Heart right ventricle (tissue), 16 donors: ENCODE results near the gene TBC1D22A. TPM values are rescaled to one million over a fixed set of nuclear protein-coding genes. Genes with fewer than 3 reads are reported as not detected.
A peak's percentile ranks its signal among the peaks of the same experiment; 100 is the strongest.

Experiments used
- ATAC-seq, 8 donors: fragments of 200-7000 bp; cut with Tn5 transposase; one replicate each; pipeline ENCODE4 v1.9.1; 2020; ENCODE audit warnings: mild to moderate bottlenecking in 8 of 8, moderate library complexity in 8 of 8, moderate number of reproducible peaks in 1 of 8
- DNase-seq, 2 donors: peaks; one replicate each; pipeline ENCODE4 v3.0.0-alpha.2; 2020
- H3K27ac ChIP-seq, 10 donors: fragments of 200-600 bp; sonication (generic) in 2 of 10; one replicate each; pipeline versions ENCODE4 v1.5.0 to v1.8.0; 2020 to 2022; ENCODE audit warnings: mild to moderate bottlenecking in 3 of 10
- H3K27me3 ChIP-seq, 7 donors: fragments of 200-600 bp; one replicate each; pipeline ENCODE4 v1.8.0; 2021 to 2022; ENCODE audit warnings: mild to moderate bottlenecking in 2 of 7
- H3K36me3 ChIP-seq, 9 donors: fragments of 200-600 bp; sonication (generic) in 1 of 9; one replicate each; pipeline versions ENCODE4 v1.5.0 to v1.8.0; 2020 to 2022; ENCODE audit warnings: mild to moderate bottlenecking in 2 of 9
- H3K4me1 ChIP-seq, 9 donors: fragments of 200-600 bp; sonication (generic) in 1 of 9; one replicate each; pipeline versions ENCODE4 v1.5.0 to v1.8.0; 2020 to 2022; ENCODE audit warnings: mild to moderate bottlenecking in 4 of 9
- H3K4me3 ChIP-seq, 10 donors: fragments of 200-600 bp; sonication (generic) in 2 of 10; one replicate each; pipeline versions ENCODE4 v1.5.0 to v1.8.0; 2020 to 2022; ENCODE audit warnings: mild to moderate bottlenecking in 7 of 10, moderate library complexity in 2 of 10
- H3K9me3 ChIP-seq, 11 donors: fragments of 200-600 bp in 10 of 11; sonication (generic) in 2 of 11; one replicate each; pipeline versions ENCODE4 v1.5.0 to v1.8.0; 2013 to 2022; ENCODE audit warnings: mild to moderate bottlenecking in 2 of 11, control low read depth in 1 of 11, moderate library complexity in 1 of 11
- WGBS, 2 donors: extraction: QIAGEN DNeasy Blood & Tissue Kit; methylation state at CpG; one replicate each; pipeline ENCODE4 v1.1.7; 2013; ENCODE audit warnings: inconsistent platforms in 1 of 2; 5-methylcytosine and 5-hydroxymethylcytosine counted together
- intact Hi-C, 10 donors: fragments of 100-400 bp; cut with DNase I; formaldehyde crosslinking; loops; one replicate each; pipeline versions ENCODE4 v1.11.1 to v1.14.2; 2022
- polyA plus RNA-seq, 2 donors: library from polyadenylated mRNA; stranded (reverse); fragments of 200-250 nt; gene quantifications; one replicate each; pipeline ENCODE4 v1.2.3, GENCODE V29; 2013
- total RNA-seq, 10 donors: library from RNA; stranded (reverse); fragmentation: NEBNext Ultra II Directional in 3 of 10; extraction: Animal tissue kit (Norgen Biotek cat#: 25700) in 3 of 10; gene quantifications; one replicate each; pipeline versions ENCODE4 v1.2.1 to v1.2.4, GENCODE V29; 2021 to 2023
- TF ChIP-seq, protein P1 (sequence below), 9 donors: fragments of 200-600 bp; sonication (generic) in 2 of 9; IDR thresholded peaks; one replicate each; pipeline versions ENCODE4 v1.5.0 to v1.8.0; 2021 to 2022; ENCODE audit warnings: antibody characterized with exemption in 9 of 9, mild to moderate bottlenecking in 5 of 9, moderate library complexity in 1 of 9
- donor health status: Arrhythmogenic right ventricular cardiomyopathy.
- donor health status: ischemic (EF 13 %, LVEDD 7.1; RV severe dilation, severe dysfunction).
- donor health status: healthy with polysubstance abuse.
- donor health status: DM: no; HTN: yes; CAD: no.
- donor health status: DM: no; HTN: no; CAD: no.
- donor health status: ischemic (EF 25% LVEDD 6.9; RV normal size, moderate dysfunction).
- donor health status: ischemic (EF 25% LVEDD 5.7; RV mildly dilated, moderate dysfunction).
- donor health status: healthy.
- donor health status: DM: yes; HTN: yes; CAD: no.
- donor health status: Ischemic cardiomyopathy.
- donor health status: ischemic (EF 35%, LVEDD 5.7; RV mildly dilated, moderate dysfunction).
- donor health status: nonischemic (EF 11% LVEDD 7.7; RV severe dilation, severe dysfunction).
- donor health status: DM: yes; HTN: yes; CAD: no.
- donor health status: PGD.
- donor health status: ischemic (EF 29% LVEDD 5.4; RV normal size, mild dysfunction).
- donor health status: nonischemic (EF 23%, LVEDD 6.1; RV moderate dilation, normal function).

Gene TBC1D22A
- total and polyA plus RNA-seq, 12 donors, result 7.2 to 27.9 (median 17.9) TPM

DNA sequence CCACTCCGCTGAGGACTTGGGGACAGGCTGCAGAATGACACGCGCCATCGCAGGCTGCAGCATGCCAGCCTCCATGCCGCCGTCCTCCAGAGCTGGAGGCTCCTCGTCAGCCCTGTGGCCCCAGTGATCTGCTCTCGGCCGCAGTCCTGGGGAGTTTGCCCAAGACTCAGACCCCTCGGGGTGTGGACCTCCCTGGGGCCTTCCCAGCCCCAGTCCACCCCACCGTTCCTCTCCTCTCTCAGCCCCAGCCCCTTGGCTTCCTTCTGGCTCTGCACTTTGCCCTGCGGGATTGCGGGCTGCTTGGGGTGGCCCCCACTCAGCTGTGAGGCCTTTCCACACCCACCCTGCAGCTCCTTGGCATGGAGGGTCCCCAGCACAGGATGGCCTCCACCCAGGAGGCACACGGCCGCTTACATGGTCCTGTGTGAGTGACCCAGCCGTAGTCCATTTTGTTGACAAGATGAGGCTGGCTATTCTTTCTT, 414.9 kb downstream of the TBC1D22A start:
- 95 to 99% methylated on average over 16 of the region's 16 CpGs for WGBS, 2 donors
- ATAC-seq (no peak), DNase-seq (peak in 1 of 2 donors; percentile 6)
- Histone ChIP-seq H3K27ac (no peak overlapping the region), H3K27me3 (no peaks in the 10 kb centered on the region), H3K9me3 (no peaks in the 10 kb centered on the region), H3K36me3 (peaks cover 0 to 13% (median 0%) of the 10 kb centered on the region in 9 donors), H3K4me3 (no peak overlapping the region), H3K4me1 (peaks cover 0 to 15% (median 7%) of the 10 kb centered on the region in 9 donors)
- intact Hi-C loops, result no loop called here
- TF ChIP-seq, protein P1, sequence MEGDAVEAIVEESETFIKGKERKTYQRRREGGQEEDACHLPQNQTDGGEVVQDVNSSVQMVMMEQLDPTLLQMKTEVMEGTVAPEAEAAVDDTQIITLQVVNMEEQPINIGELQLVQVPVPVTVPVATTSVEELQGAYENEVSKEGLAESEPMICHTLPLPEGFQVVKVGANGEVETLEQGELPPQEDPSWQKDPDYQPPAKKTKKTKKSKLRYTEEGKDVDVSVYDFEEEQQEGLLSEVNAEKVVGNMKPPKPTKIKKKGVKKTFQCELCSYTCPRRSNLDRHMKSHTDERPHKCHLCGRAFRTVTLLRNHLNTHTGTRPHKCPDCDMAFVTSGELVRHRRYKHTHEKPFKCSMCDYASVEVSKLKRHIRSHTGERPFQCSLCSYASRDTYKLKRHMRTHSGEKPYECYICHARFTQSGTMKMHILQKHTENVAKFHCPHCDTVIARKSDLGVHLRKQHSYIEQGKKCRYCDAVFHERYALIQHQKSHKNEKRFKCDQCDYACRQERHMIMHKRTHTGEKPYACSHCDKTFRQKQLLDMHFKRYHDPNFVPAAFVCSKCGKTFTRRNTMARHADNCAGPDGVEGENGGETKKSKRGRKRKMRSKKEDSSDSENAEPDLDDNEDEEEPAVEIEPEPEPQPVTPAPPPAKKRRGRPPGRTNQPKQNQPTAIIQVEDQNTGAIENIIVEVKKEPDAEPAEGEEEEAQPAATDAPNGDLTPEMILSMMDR (IDR thresholded peaks at IDR 0.05), result no peak

DNA sequence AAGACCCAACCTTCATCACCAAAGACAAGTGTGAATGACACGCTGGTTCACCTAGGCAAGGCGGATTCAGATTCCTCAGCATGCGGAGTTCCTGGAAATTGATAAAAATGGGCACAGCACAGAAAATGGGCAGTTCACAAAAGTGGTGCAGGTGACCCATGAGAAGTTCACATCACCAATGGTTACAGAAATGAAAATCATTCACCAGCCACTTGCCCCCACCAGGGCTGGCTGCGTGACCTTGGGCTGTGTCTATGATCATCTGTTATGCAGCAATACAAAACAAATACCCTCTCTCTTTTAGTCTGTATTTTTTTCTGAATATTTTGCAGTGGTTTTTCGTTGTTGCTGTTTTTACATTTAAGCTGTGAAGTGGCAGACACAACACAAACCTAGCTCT, 415.9 kb downstream of the TBC1D22A start:
- intact Hi-C loops, result no loop called here
- DNase-seq, result no peak
- Histone ChIP-seq H3K27me3 (no peaks in the 10 kb centered on the region), H3K4me1 (peaks cover 0 to 15% (median 7%) of the 10 kb centered on the region in 9 donors), H3K4me3 (no peak overlapping the region), H3K27ac (no peak overlapping the region), H3K9me3 (peaks cover 0 to 3% (median 0%) of the 10 kb centered on the region in 11 donors), H3K36me3 (peaks cover 0 to 12% (median 0%) of the 10 kb centered on the region in 9 donors)
- WGBS, 2 donors, result 97 to 100% methylated on average over 5 of the region's 5 CpGs
- TF ChIP-seq, protein P1 (IDR thresholded peaks at IDR 0.05), result no peak
- ATAC-seq, result no peak

DNA sequence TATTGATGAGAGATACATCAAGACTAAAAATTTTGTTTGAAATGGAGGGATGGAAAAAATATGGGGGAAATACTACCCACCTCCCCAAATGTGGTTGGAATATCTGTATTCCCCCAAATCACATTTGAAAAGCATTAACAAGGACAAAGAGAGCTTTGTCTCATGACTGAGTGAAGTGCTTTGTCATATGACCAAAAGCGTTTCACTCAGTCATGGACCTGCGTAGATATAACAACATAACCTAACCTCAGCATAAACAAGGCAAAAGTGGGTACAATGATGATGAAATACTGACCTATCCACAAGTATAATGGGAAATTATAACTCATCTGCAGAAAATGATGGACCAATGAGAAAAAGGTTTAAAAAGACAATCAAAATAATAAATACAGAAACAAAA, 418.3 kb downstream of the TBC1D22A start:
- no peak for ATAC-seq
- H3K27ac ChIP-seq, result no peak overlapping the region
- 87 to 89% methylated on average over 2 of the region's 2 CpGs for WGBS, 2 donors
- no peak overlapping the region for H3K4me3 ChIP-seq
- intact Hi-C loops, result no loop called here
- H3K9me3 ChIP-seq, result peaks cover 0 to 28% (median 11%) of the 10 kb centered on the region in 11 donors
- DNase-seq, result no peak
- H3K4me1 ChIP-seq, result peaks cover 0 to 3% (median 0%) of the 10 kb centered on the region in 9 donors
- TF ChIP-seq, protein P1 (IDR thresholded peaks at IDR 0.05), result no peak
- no peaks in the 10 kb centered on the region for H3K36me3 ChIP-seq
- H3K27me3 ChIP-seq, result no peaks in the 10 kb centered on the region

DNA sequence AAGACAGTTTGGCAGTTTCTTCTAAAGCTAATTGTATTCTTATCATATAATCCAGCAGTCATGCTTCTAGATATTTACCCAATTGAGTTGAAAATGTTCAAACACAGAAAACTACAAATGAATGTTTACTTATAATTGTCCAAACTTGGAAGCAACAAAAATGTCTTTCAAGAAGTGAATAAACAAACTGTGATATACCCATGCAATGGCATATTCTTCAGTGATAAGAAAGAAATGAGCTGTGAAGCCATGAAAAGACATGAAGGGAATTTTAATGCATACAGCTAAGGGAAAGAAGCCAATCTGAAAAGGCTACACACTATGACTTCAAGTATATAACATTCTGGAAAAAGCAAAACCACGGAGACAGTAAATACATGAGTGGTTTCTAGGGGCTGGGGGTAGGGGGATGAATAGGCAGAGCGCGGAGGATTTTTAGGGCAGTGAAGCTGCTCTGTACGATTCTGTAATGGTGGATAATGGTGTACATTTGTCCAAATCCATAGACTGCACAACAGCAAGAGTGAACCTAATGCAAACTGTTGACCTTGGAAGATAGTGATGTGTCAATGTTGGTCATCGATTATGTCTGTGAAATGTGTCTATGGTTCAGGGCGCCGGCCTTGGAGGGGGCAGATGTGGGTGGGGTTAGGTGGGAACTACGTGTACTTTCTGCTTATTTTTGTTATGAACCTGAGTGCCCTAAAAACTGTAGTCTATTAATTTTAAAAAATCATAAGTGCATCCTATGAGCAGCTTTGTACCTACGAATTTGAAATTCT, 424.9 kb downstream of the TBC1D22A start:
- Histone ChIP-seq H3K4me3 (no peak overlapping the region), H3K27ac (no peak overlapping the region), H3K36me3 (no peaks in the 10 kb centered on the region), H3K27me3 (no peaks in the 10 kb centered on the region), H3K4me1 (no peaks in the 10 kb centered on the region), H3K9me3 (peaks cover 0 to 35% (median 17%) of the 10 kb centered on the region in 11 donors)
- TF ChIP-seq, protein P1 (IDR thresholded peaks at IDR 0.05), result no peak
- ATAC-seq, result no peak
- intact Hi-C loops, result no loop called here
- DNase-seq, result no peak
- 92% methylated on average over 9 of the region's 9 CpGs for WGBS, 2 donors
